PC-3 (cell line): ENCODE measurements around the gene NPTX1.

Experiments
- CTCF ChIP-seq: fragments of 300-600 bp; sonication (generic); conservative IDR thresholded peaks from 2 replicates; pipeline ENCODE4 v1.5.1; 2017; ENCODE audit warnings: antibody characterized with exemption, low read depth, mild to moderate bottlenecking, low read length
- EZH2 ChIP-seq: fragments of 300-600 bp; sonication (generic); IDR thresholded peaks from one replicate; pipeline ENCODE4 v1.6.1; 2017; ENCODE audit warnings: antibody characterized with exemption, mild to moderate bottlenecking, low read length; ENCODE audit not compliant: unreplicated experiment
- EZH2phosphoT487 ChIP-seq: fragments of 300-600 bp; sonication (generic); IDR thresholded peaks from 2 replicates; pipeline ENCODE4 v1.6.1; 2018; ENCODE audit warnings: mild to moderate bottlenecking, antibody characterized with exemption, low read length, borderline replicate concordance

GRCh38 chr17:80481284-80482057, 5.1 kb upstream of the NPTX1 start:
- TF ChIP-seq CTCF: no peak
- TF ChIP-seq EZH2: no peak
- TF ChIP-seq EZH2phosphoT487: no peak
